ENCODE data around the gene FIBP.
A peak's percentile ranks its signal among the peaks of the same experiment; 100 is the strongest.

Gene FIBP

DNA sequence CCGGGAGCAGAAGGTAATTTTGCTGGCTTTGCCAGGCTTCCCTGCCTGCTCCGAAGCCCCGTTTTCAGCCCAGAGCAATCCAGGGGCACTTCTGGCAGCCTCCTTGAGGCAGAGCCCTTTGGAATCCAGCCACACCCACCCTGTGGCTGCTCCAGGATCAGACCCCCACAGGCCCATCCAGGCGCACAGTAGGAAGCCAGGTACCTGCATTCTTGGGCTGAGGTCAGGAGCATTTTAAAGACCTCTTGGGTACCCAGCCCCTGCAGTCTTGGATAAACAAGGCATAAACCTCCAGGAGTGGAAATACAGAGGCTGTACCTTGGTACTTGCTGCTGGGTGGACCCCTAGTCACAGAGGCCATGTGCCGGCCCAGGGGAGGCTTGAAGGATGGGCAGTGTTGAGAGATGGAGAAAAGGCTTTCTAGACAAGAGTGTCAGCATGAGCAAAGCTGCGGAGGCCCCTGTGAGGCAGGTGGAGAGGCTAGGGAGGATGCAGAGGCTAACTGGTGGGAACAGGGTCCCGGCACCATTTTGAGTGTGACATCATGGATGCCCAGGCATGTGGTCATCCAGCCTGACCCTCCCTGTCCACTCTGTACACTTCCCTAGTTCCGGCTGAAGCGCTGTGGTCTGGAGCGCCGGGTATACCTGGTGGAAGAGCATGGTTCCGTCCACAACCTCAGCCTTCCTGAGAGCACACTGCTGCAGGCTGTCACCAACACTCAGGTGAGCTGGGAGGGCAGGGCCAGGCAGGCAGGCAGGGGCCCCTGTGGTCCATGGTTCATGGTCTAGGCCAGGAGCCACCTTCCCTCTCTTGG is 24.2 kb downstream of the FIBP start:
- CTCF ChIA-PET = interaction anchor here (1.2 kb wide), 1 partner anchor 24 kb away, joined by 3 read pairs; the partner anchor contains the start of gene FIBP
- POLR2A ChIA-PET = interaction anchor here (17.2 kb wide), 1 partner anchor 25 kb away, joined by 289 read pairs; the partner anchor contains the start of genes CCDC85B and FIBP
- DNase-seq (ENCODE audit: extremely low spot score) = no peak
- no peak for TF ChIP-seq SP1 (IDR thresholded peaks at IDR 0.05)
- no peak for TF ChIP-seq SUZ12 (IDR thresholded peaks at IDR 0.05)

- CTCF ChIA-PET = interaction anchor here (1.2 kb wide), 1 partner anchor 25 kb away, joined by 3 read pairs; the partner anchor contains the start of gene FIBP
- no peak for DNase-seq (ENCODE audit: extremely low spot score)
- no peak for TF ChIP-seq SP1 (IDR thresholded peaks at IDR 0.05)
- no peak for TF ChIP-seq LEF1 (IDR thresholded peaks at IDR 0.05; ENCODE audit: borderline replicate concordance)
- TF ChIP-seq TARDBP (IDR thresholded peaks at IDR 0.05) = no peak
- no peak for TF ChIP-seq L3MBTL2 (conservative IDR thresholded peaks at IDR 0.05)
- no peak for TF ChIP-seq CTBP1 (IDR thresholded peaks at IDR 0.05; ENCODE audit: borderline replicate concordance)
- TF ChIP-seq ARNT (IDR thresholded peaks at IDR 0.05) = no peak
- no peak for TF ChIP-seq FOXM1 (IDR thresholded peaks at IDR 0.05; ENCODE audit: borderline replicate concordance)
- no peak for TF ChIP-seq BHLHE40 (IDR thresholded peaks at IDR 0.05; ENCODE audit: borderline replicate concordance)
- POLR2A ChIA-PET = interaction anchor here (17.2 kb wide), 1 partner anchor 26 kb away, joined by 289 read pairs; the partner anchor contains the start of genes CCDC85B and FIBP
Observed at GRCh38 chr11:65862941-65863888, 25.1 kb downstream of the FIBP start.

DNA sequence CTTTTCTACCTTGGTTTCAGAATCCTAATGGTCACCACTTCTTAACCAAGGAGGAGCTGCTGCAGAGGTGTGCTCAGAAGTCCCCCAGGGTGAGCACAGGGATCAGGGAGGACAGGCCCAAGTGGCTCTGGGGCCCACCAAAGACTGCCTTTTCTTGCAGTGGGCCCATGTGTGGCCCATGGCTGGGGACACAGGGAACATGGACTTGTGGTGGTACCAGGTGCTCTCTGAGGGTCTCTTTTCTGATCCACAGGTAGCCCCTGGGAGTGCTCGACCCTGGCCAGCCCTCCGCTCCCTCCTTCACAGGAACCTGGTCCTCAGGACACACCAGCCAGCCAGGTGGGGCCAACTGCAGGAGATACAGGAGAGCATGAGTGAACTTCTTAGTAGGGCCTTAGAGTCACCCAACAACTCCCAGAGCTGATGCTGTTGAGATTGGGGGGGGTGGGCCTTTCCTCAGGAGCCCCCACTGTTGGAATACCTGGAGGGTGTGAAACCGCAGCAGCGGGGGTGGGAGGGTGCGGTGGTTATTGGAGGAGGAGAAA is 26.0 kb downstream of the FIBP start:
- CTCF ChIA-PET = no interaction called here
- no peak for DNase-seq (ENCODE audit: extremely low spot score)
- POLR2A ChIA-PET = interaction anchor here (3.4 to 17.2 kb wide), 3 partner anchors 8 to 142 kb away, joined by 23 to 289 read pairs (median 97); partner anchors contain the start of genes CCDC85B, FIBP and RNASEH2C
- TF ChIP-seq SP1 (IDR thresholded peaks at IDR 0.05) (no peak), ELF4 (IDR thresholded peaks at IDR 0.05) (no peak), HDGF (IDR thresholded peaks at IDR 0.05; ENCODE audit: borderline replicate concordance) (no peak), FOXM1 (IDR thresholded peaks at IDR 0.05; ENCODE audit: borderline replicate concordance) (no peak), NFRKB (IDR thresholded peaks at IDR 0.05) (no peak), ZNF384 (IDR thresholded peaks at IDR 0.05) (no peak), L3MBTL2 (conservative IDR thresholded peaks at IDR 0.05) (no peak), SUZ12 (IDR thresholded peaks at IDR 0.05) (no peak), LEF1 (IDR thresholded peaks at IDR 0.05; ENCODE audit: borderline replicate concordance) (no peak), TARDBP (IDR thresholded peaks at IDR 0.05) (no peak), PKNOX1 (IDR thresholded peaks at IDR 0.05) (no peak), BHLHE40 (IDR thresholded peaks at IDR 0.05; ENCODE audit: borderline replicate concordance) (no peak)

GRCh38 chr11:65861533-65862183 is 26.6 kb downstream of the FIBP start:
- TF ChIP-seq HDGF (IDR thresholded peaks at IDR 0.05; ENCODE audit: borderline replicate concordance) = no peak
- no peak for DNase-seq (ENCODE audit: extremely low spot score)
- POLR2A ChIA-PET = interaction anchor here (0.7 to 17.2 kb wide), 7 partner anchors 8 to 258 kb away, joined by 3 to 289 read pairs (median 23); partner anchors contain the start of genes CCDC85B, FIBP and RNASEH2C
- CTCF ChIA-PET = interaction anchor here (0.6 to 3.7 kb wide), 3 partner anchors 23 to 44 kb away, joined by 4 to 59 read pairs (median 4); partner anchors contain the start of genes CCDC85B and FIBP

DNA sequence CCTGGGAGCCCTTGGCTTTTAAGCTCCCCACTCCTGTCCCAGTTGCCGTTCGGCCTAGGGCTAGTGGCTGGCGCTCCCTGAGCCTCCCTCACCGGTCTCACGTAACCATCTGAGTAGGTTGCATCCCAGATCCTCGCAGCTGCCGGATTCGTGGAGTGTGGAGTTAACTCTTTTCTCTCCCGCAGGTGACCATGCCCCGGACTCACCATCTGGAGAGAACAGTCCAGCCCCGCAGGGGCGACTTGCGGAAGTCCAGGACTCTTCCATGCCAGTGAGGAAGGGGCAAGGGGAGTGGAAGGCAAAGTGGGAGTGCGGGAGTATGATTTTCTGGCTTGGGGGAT is 27.1 kb downstream of the FIBP start:
- TF ChIP-seq FOXM1 (IDR thresholded peaks at IDR 0.05; ENCODE audit: borderline replicate concordance) (no peak), ELF4 (IDR thresholded peaks at IDR 0.05) (no peak), CTBP1 (IDR thresholded peaks at IDR 0.05; ENCODE audit: borderline replicate concordance) (no peak), SP1 (IDR thresholded peaks at IDR 0.05) (no peak), SUZ12 (IDR thresholded peaks at IDR 0.05) (no peak), TARDBP (IDR thresholded peaks at IDR 0.05) (no peak), LEF1 (IDR thresholded peaks at IDR 0.05; ENCODE audit: borderline replicate concordance) (no peak), BHLHE40 (IDR thresholded peaks at IDR 0.05; ENCODE audit: borderline replicate concordance) (no peak), PKNOX1 (IDR thresholded peaks at IDR 0.05) (no peak), L3MBTL2 (conservative IDR thresholded peaks at IDR 0.05) (no peak), HDGF (IDR thresholded peaks at IDR 0.05; ENCODE audit: borderline replicate concordance) (no peak), ZNF384 (IDR thresholded peaks at IDR 0.05) (no peak), FOXA1 (IDR thresholded peaks at IDR 0.05) (no peak), ARNT (IDR thresholded peaks at IDR 0.05) (no peak)
- DNase-seq (ENCODE audit: extremely low spot score) = peak; percentile 7
- ChIA-PET POLR2A (interaction anchor here (0.7 to 17.2 kb wide), 8 partner anchors 9 to 258 kb away, joined by 3 to 289 read pairs (median 22); partner anchors contain the start of genes CCDC85B, FIBP, RNASEH2C and SF3B2), CTCF (interaction anchor here (0.6 to 3.7 kb wide), 4 partner anchors 11 to 44 kb away, joined by 4 to 59 read pairs (median 12); partner anchors contain the start of genes CCDC85B and FIBP)

Data from HEK293T (cell line).